ENCODE results near the gene ANXA4. TPM values are rescaled to one million over a fixed set of nuclear protein-coding genes. Genes with fewer than 3 reads are reported as not detected.

The ANXA4 gene
- total and polyA plus RNA-seq, 8 donors, result 40.8 to 193 (median 80.8) TPM

GRCh38 chr2:69701100-69701945 lies 40.6 kb upstream of the ANXA4 start:
- H3K27ac ChIP-seq, result no peak overlapping the region
- intact Hi-C loops (cut with DNase I; ENCODE audit: low total_unique reads), result no loop called here

DNA sequence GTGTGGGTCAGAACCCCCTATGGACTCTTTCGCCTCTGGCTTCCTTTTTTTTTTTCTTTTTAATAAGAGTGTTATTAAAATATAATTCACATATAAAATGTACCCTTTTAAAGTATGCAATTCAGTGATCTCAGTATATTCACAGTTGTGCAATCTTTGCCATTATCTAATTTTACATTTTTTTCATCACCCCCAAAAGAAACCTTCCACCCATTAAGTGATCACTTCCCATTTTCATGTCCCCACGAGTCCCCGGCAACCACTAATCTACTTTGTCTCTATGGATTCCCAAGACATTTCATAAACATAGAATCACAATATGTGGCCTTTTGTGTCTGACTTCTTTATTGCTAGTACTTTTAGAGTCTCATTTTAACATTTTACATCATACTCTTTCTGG lies 38.7 kb upstream of the ANXA4 start:
- 56 to 83% (median 75%) methylated on average over 3 of the region's 3 CpGs for WGBS, 5 donors
- no peak for DNase-seq
- TF ChIP-seq, protein P1, sequence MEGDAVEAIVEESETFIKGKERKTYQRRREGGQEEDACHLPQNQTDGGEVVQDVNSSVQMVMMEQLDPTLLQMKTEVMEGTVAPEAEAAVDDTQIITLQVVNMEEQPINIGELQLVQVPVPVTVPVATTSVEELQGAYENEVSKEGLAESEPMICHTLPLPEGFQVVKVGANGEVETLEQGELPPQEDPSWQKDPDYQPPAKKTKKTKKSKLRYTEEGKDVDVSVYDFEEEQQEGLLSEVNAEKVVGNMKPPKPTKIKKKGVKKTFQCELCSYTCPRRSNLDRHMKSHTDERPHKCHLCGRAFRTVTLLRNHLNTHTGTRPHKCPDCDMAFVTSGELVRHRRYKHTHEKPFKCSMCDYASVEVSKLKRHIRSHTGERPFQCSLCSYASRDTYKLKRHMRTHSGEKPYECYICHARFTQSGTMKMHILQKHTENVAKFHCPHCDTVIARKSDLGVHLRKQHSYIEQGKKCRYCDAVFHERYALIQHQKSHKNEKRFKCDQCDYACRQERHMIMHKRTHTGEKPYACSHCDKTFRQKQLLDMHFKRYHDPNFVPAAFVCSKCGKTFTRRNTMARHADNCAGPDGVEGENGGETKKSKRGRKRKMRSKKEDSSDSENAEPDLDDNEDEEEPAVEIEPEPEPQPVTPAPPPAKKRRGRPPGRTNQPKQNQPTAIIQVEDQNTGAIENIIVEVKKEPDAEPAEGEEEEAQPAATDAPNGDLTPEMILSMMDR (IDR thresholded peaks at IDR 0.05), result no peak
- TF ChIP-seq POLR2AphosphoS5 (IDR thresholded peaks at IDR 0.05) (no peak), POLR2A (IDR thresholded peaks at IDR 0.05) (no peak), EP300 (IDR thresholded peaks at IDR 0.05) (no peak)
- Histone ChIP-seq H3K4me3 (no peak overlapping the region), H3K27me3 (no peaks in the 10 kb centered on the region), H3K4me1 (no peaks in the 10 kb centered on the region), H3K36me3 (no peaks in the 10 kb centered on the region), H3K9me3 (no peaks in the 10 kb centered on the region), H3K27ac (no peak overlapping the region)
- intact Hi-C loops (cut with DNase I; ENCODE audit: low total_unique reads), result no loop called here

More at GRCh38 chr2:69701100-69701945, 40.6 kb upstream of the ANXA4 start:
- Histone ChIP-seq H3K9me3 (no peaks in the 10 kb centered on the region), H3K27me3 (no peaks in the 10 kb centered on the region), H3K4me3 (no peak overlapping the region), H3K36me3 (no peaks in the 10 kb centered on the region), H3K4me1 (peaks cover under 1 to 9% (median 5%) of the 10 kb centered on the region in 4 donors)
- WGBS, 5 donors, result 80 to 89% (median 87%) methylated on average over 9 of the region's 9 CpGs
- TF ChIP-seq EP300 (IDR thresholded peaks at IDR 0.05), result no peak
- TF ChIP-seq POLR2A (IDR thresholded peaks at IDR 0.05), result no peak
- TF ChIP-seq POLR2AphosphoS5 (IDR thresholded peaks at IDR 0.05), result no peak
- TF ChIP-seq, protein P1 (IDR thresholded peaks at IDR 0.05), result no peak
- no peak for DNase-seq

DNA sequence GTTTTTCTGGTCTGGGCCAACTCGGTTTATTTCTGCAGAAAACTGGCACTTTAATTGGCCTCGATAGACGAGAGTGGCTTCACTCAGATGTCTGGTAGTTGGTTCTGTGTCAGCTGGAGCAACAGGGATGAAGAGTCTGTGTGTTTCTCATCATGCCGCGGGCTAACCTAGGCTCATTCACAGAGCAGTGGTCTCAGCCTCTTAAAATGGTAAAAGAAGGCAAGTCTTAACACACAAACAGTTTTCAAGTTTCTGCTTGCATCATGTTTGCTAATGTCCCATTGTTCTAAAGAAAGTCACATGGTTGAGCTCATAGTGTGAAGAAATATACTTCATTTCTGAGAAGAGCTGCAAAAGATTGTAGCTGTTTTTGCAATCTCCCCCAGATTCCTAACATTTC lies 37.5 kb upstream of the ANXA4 start:
- H3K4me1 ChIP-seq, result no peaks in the 10 kb centered on the region
- intact Hi-C loops (cut with DNase I; ENCODE audit: low total_unique reads), result no loop called here
- DNase-seq, result no peak
- H3K9me3 ChIP-seq, result no peaks in the 10 kb centered on the region
- WGBS, 5 donors, result 81 to 92% (median 90%) methylated on average over 5 of the region's 5 CpGs
- H3K36me3 ChIP-seq, result no peaks in the 10 kb centered on the region
- TF ChIP-seq, protein P1 (IDR thresholded peaks at IDR 0.05), result no peak
- TF ChIP-seq POLR2AphosphoS5 (IDR thresholded peaks at IDR 0.05) (no peak), EP300 (IDR thresholded peaks at IDR 0.05) (no peak), POLR2A (IDR thresholded peaks at IDR 0.05) (no peak)
- no peak overlapping the region for H3K4me3 ChIP-seq
- H3K27me3 ChIP-seq, result no peaks in the 10 kb centered on the region
- no peak overlapping the region for H3K27ac ChIP-seq

DNA sequence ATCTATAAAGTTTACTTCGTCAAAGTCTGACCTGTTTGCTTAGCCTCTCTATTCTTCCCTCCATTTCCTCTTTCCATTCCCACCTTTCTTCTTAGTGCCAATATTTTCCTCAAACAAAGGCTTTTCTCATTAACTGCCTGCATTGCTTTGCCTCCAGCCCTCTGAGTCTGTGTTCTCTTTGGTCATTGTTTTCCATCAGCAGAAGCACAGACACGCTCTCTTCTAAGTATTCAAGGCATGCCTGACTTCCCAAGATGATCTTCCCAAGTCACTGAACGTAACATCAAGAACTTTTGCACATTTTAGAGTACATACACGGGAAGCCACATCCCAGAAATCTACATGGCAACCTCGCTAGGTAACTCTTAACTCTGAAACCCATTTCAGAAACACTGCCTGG lies 32.6 kb upstream of the ANXA4 start:
- Histone ChIP-seq H3K27ac (peak overlapping the region in 1 of 5 donors; percentile 29), H3K36me3 (no peaks in the 10 kb centered on the region), H3K9me3 (no peaks in the 10 kb centered on the region), H3K4me3 (no peak overlapping the region), H3K4me1 (peaks cover 0 to 1% (median 1%) of the 10 kb centered on the region in 4 donors), H3K27me3 (no peaks in the 10 kb centered on the region)
- TF ChIP-seq, protein P1 (IDR thresholded peaks at IDR 0.05), result no peak
- TF ChIP-seq POLR2A (IDR thresholded peaks at IDR 0.05) (no peak), POLR2AphosphoS5 (IDR thresholded peaks at IDR 0.05) (no peak), EP300 (IDR thresholded peaks at IDR 0.05) (no peak)
- no peak for DNase-seq
- 36 to 58% (median 51%) methylated on average over 5 of the region's 5 CpGs for WGBS, 5 donors
- intact Hi-C loops (cut with DNase I; ENCODE audit: low total_unique reads), result no loop called here
